Nephron progenitor cell (in vitro differentiated cells): Measurements from ENCODE around the gene CDO1.

ENCODE experiments used
- DNase-seq: peaks from one replicate; pipeline ENCODE4 v3.0.0; 2021
- H3K27ac Mint-ChIP-seq: 2 replicates; pipeline ENCODE4 v1.8.0; 2021; ENCODE audit warnings: mild to moderate bottlenecking, moderate library complexity, mixed read lengths
- H3K27me3 Mint-ChIP-seq: 2 replicates; pipeline ENCODE4 v1.8.0; 2021; ENCODE audit warnings: mild to moderate bottlenecking, low read depth, mixed read lengths; ENCODE audit not compliant: poor library complexity
- H3K36me3 Mint-ChIP-seq: 2 replicates; pipeline ENCODE4 v1.8.0; 2021; ENCODE audit warnings: low read depth, mixed read lengths
- H3K4me1 Mint-ChIP-seq: 2 replicates; pipeline ENCODE4 v1.8.0; 2021; ENCODE audit warnings: mixed read lengths
- H3K4me3 Mint-ChIP-seq: 2 replicates; pipeline ENCODE4 v1.8.0; 2021; ENCODE audit warnings: mild to moderate bottlenecking, moderate library complexity, mixed read lengths
- H3K9me3 Mint-ChIP-seq: 2 replicates; pipeline ENCODE4 v1.8.0; 2021; ENCODE audit warnings: mild to moderate bottlenecking, moderate library complexity, mixed read lengths
- CTCF ChIP-seq: fragments of 200-600 bp; sonication (generic); IDR thresholded peaks from 2 replicates; pipeline ENCODE4 v1.5.0; 2021; ENCODE audit warnings: antibody characterized with exemption

Gene CDO1

DNA sequence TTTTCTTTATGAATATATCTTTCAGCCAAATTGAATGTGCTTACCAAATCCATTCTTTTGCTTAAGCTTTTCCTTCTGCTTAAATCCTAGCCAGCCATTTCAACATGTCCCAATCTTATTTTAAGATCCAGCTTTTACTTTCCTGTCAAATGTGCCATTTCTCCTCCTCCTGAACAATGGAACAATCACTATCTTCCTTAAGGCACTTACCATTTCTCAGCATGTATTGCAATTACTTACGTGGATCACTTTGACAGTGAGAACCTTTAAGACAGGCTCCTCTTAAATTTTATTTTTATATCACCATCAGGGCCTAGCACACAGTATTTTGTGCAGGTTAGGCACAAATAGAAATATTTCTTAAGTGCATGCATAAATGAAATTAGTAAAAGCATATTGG is 4.4 kb upstream of the CDO1 start:
- peaks cover 10% of the 10 kb centered on the region for H3K4me1 Mint-ChIP-seq
- DNase-seq, result no peak
- no peak overlapping the region for H3K4me3 Mint-ChIP-seq
- H3K36me3 Mint-ChIP-seq, result peaks cover 4% of the 10 kb centered on the region
- TF ChIP-seq CTCF, result no peak
- no peak overlapping the region for H3K27ac Mint-ChIP-seq
- peaks cover 26% of the 10 kb centered on the region for H3K9me3 Mint-ChIP-seq
- H3K27me3 Mint-ChIP-seq, result peaks cover 14% of the 10 kb centered on the region

- Mint-ChIP-seq H3K9me3 (peaks cover 8% of the 10 kb centered on the region), H3K36me3 (peaks cover 8% of the 10 kb centered on the region), H3K27ac (no peak overlapping the region), H3K4me3 (peak overlapping the region; percentile 52), H3K27me3 (peaks cover 29% of the 10 kb centered on the region), H3K4me1 (peaks cover 28% of the 10 kb centered on the region)
- no peak for TF ChIP-seq CTCF
- no peak for DNase-seq
These were observed 2.4 kb upstream of the CDO1 start for GRCh38 chr5:115818821-115819220.

DNA sequence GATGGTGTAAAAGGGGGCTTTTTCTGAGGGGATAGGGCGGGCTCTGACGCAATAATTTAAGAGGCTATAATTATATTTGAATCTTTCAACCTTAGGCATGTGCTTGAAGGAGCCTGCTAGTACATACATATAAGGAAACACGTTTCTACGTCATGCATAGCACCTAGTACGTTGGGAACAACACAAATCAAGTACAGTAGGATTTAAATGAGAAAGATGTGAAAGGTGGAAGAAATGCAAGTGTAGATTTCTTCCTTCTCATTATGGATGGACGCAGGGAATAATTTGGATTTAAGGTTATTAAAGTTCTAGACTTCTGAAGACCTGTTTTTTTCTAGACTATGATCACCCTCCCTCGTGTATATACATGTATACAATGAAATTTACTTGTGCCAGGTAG is 927 bp upstream of the CDO1 start:
- H3K27ac Mint-ChIP-seq, result no peak overlapping the region
- H3K4me3 Mint-ChIP-seq, result peak overlapping the region; percentile 96
- H3K4me1 Mint-ChIP-seq, result peaks cover 32% of the 10 kb centered on the region
- H3K36me3 Mint-ChIP-seq, result peaks cover 18% of the 10 kb centered on the region
- no peak for TF ChIP-seq CTCF
- H3K9me3 Mint-ChIP-seq, result no peaks in the 10 kb centered on the region
- peaks cover 38% of the 10 kb centered on the region for H3K27me3 Mint-ChIP-seq
- no peak for DNase-seq

DNA sequence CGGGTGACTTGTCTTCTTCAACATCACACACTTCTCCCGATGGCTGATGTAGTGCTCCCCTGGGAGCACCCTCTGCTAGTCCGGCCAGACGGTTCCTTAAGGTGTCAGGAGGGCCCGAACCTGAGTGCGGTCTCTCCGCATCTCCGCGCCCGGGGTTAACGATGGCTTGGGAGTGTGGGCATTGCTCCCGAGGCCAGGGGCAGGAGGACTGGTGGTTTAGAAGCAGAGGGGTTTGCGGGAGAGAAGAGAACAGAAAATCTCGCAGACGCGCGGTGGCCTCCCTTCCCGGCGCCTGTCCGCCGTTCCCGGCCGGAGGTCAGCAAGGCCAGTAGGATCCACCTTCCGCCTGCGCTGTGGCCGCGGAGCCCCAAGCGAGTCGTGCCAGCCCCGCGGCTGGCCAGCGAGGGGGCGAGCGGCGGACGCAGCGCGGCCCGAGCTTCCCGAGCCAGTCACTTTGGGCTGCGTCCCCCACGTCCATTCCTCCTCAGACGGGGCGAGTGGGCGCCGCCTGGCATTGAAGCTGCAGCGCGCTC is 700 bp downstream of the CDO1 start:
- peaks cover 35% of the 10 kb centered on the region for H3K27me3 Mint-ChIP-seq
- peak overlapping the region; percentile 96 for H3K4me3 Mint-ChIP-seq
- peak; percentile 55 for DNase-seq
- no peaks in the 10 kb centered on the region for H3K9me3 Mint-ChIP-seq
- no peak for TF ChIP-seq CTCF
- peaks cover 32% of the 10 kb centered on the region for H3K4me1 Mint-ChIP-seq
- peaks cover 31% of the 10 kb centered on the region for H3K36me3 Mint-ChIP-seq
- H3K27ac Mint-ChIP-seq, result peak overlapping the region; percentile 95

DNA sequence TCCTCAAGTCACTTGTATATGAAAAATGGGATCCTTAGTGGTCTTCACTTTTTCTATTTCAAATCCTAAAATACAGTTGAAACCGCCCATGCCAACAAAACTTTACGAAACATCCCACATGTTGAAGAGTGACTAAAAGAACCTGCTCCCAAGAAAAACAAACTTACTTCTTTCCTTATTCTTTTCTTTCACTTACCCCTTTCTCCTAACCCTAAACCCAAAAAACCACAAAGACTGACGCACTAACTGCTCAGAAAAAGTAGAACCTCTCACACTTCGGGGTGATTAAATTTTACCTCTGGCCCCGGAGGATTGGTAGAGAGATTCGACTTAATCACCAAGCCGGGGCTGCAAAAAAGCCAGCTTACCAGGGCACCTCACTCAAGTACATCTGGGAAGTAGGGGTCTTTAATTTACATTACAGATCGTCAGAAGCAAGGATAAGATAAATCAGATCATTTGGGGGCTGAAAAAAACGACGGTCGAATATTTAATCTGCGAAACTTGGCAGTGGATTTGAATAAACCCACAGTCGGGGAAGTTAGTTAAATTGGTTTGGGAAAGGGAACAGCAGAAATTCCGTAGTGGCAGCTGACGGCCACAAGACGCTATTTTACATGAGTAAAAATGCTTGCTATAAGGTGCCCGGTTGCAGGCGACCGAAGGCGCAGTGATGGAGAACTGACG is 1.3 kb downstream of the CDO1 start:
- H3K4me3 Mint-ChIP-seq, result peak overlapping the region; percentile 96
- no peak for TF ChIP-seq CTCF
- peaks cover 35% of the 10 kb centered on the region for H3K27me3 Mint-ChIP-seq
- peaks cover 37% of the 10 kb centered on the region for H3K36me3 Mint-ChIP-seq
- DNase-seq, result no peak
- H3K9me3 Mint-ChIP-seq, result no peaks in the 10 kb centered on the region
- no peak overlapping the region for H3K27ac Mint-ChIP-seq
- peaks cover 32% of the 10 kb centered on the region for H3K4me1 Mint-ChIP-seq

DNA sequence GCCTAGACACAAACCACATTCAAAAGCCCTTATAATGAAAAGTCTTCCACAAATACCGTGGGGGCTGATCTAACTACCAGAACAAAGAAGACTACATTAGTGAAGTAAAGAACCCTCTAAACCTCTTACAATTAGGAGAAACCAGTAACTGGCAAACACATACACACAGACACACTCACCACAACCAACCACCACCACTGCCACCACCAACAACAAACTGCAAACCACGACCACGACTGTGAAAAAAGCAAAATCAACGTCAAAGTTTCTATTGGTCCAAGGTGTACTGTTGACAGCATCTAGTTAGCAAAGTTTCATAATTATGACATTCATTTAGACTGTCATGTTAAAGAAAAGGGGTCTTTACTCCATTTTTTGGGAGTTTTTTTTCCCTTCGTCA is 2.7 kb downstream of the CDO1 start:
- H3K27ac Mint-ChIP-seq, result no peak overlapping the region

More for the DNA sequence above, 2.7 kb downstream of the CDO1 start:
- no peak for TF ChIP-seq CTCF
- no peak for DNase-seq
- peaks cover 32% of the 10 kb centered on the region for H3K27me3 Mint-ChIP-seq
- H3K36me3 Mint-ChIP-seq, result peaks cover 49% of the 10 kb centered on the region
- H3K4me3 Mint-ChIP-seq, result peak overlapping the region; percentile 96
- peaks cover 32% of the 10 kb centered on the region for H3K4me1 Mint-ChIP-seq
- H3K9me3 Mint-ChIP-seq, result no peaks in the 10 kb centered on the region
